ENCODE results near the gene VSTM2B.

DNA sequence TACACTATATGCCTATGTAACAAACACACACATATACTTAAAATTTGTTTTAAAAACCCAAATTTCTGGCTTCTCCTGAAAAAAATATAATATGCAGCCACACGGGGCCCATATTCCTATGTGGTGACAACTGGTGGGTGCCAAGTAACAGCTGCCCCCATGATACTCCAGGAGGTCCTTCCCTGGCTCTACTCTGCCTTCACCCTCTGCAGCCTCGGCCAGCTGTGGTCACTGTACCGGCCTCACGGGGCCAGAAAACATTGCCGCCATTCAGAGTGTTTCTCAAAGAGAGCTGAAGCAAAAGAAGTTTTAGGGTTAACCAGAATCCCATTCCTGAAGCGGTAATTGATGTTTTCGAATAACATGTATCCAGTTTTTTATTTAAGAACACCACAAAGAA is 47.7 kb downstream of the VSTM2B start:
- TF ChIP-seq, protein P1, sequence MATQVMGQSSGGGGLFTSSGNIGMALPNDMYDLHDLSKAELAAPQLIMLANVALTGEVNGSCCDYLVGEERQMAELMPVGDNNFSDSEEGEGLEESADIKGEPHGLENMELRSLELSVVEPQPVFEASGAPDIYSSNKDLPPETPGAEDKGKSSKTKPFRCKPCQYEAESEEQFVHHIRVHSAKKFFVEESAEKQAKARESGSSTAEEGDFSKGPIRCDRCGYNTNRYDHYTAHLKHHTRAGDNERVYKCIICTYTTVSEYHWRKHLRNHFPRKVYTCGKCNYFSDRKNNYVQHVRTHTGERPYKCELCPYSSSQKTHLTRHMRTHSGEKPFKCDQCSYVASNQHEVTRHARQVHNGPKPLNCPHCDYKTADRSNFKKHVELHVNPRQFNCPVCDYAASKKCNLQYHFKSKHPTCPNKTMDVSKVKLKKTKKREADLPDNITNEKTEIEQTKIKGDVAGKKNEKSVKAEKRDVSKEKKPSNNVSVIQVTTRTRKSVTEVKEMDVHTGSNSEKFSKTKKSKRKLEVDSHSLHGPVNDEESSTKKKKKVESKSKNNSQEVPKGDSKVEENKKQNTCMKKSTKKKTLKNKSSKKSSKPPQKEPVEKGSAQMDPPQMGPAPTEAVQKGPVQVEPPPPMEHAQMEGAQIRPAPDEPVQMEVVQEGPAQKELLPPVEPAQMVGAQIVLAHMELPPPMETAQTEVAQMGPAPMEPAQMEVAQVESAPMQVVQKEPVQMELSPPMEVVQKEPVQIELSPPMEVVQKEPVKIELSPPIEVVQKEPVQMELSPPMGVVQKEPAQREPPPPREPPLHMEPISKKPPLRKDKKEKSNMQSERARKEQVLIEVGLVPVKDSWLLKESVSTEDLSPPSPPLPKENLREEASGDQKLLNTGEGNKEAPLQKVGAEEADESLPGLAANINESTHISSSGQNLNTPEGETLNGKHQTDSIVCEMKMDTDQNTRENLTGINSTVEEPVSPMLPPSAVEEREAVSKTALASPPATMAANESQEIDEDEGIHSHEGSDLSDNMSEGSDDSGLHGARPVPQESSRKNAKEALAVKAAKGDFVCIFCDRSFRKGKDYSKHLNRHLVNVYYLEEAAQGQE (IDR thresholded peaks at IDR 0.05; ENCODE audit: low read depth, low read length): no peak
- TF ChIP-seq SMC3 (IDR thresholded peaks at IDR 0.05; ENCODE audit: low read depth, low read length) (no peak), RFX5 (IDR thresholded peaks at IDR 0.05; ENCODE audit: low read length) (no peak), YY1 (IDR thresholded peaks at IDR 0.05; ENCODE audit: low read depth) (no peak), EP300 (IDR thresholded peaks at IDR 0.05; ENCODE audit: borderline replicate concordance in 1 of 2, low read depth in 1 of 2, low read length in 1 of 2) (no peak), TAF1 (IDR thresholded peaks at IDR 0.05; ENCODE audit: borderline replicate concordance, low read depth, low read length) (no peak), JUND (IDR thresholded peaks at IDR 0.05) (no peak), POLR2AphosphoS5 (IDR thresholded peaks at IDR 0.05; ENCODE audit: low read depth, low read length) (no peak), EZH2phosphoT487 (IDR thresholded peaks at IDR 0.05; ENCODE audit: borderline replicate concordance, low read depth) (no peak), RAD21 (IDR thresholded peaks at IDR 0.05; ENCODE audit: low read length) (no peak)
- TF ChIP-seq, protein P2, sequence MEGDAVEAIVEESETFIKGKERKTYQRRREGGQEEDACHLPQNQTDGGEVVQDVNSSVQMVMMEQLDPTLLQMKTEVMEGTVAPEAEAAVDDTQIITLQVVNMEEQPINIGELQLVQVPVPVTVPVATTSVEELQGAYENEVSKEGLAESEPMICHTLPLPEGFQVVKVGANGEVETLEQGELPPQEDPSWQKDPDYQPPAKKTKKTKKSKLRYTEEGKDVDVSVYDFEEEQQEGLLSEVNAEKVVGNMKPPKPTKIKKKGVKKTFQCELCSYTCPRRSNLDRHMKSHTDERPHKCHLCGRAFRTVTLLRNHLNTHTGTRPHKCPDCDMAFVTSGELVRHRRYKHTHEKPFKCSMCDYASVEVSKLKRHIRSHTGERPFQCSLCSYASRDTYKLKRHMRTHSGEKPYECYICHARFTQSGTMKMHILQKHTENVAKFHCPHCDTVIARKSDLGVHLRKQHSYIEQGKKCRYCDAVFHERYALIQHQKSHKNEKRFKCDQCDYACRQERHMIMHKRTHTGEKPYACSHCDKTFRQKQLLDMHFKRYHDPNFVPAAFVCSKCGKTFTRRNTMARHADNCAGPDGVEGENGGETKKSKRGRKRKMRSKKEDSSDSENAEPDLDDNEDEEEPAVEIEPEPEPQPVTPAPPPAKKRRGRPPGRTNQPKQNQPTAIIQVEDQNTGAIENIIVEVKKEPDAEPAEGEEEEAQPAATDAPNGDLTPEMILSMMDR (IDR thresholded peaks at IDR 0.05): no peak
- TF ChIP-seq, protein P3, sequence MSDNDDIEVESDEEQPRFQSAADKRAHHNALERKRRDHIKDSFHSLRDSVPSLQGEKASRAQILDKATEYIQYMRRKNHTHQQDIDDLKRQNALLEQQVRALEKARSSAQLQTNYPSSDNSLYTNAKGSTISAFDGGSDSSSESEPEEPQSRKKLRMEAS (IDR thresholded peaks at IDR 0.05; ENCODE audit: low read depth): no peak
- TF ChIP-seq, protein P4, sequence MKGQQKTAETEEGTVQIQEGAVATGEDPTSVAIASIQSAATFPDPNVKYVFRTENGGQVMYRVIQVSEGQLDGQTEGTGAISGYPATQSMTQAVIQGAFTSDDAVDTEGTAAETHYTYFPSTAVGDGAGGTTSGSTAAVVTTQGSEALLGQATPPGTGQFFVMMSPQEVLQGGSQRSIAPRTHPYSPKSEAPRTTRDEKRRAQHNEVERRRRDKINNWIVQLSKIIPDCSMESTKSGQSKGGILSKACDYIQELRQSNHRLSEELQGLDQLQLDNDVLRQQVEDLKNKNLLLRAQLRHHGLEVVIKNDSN (IDR thresholded peaks at IDR 0.05; ENCODE audit: borderline replicate concordance, low read depth): no peak
- TF ChIP-seq, protein P5, sequence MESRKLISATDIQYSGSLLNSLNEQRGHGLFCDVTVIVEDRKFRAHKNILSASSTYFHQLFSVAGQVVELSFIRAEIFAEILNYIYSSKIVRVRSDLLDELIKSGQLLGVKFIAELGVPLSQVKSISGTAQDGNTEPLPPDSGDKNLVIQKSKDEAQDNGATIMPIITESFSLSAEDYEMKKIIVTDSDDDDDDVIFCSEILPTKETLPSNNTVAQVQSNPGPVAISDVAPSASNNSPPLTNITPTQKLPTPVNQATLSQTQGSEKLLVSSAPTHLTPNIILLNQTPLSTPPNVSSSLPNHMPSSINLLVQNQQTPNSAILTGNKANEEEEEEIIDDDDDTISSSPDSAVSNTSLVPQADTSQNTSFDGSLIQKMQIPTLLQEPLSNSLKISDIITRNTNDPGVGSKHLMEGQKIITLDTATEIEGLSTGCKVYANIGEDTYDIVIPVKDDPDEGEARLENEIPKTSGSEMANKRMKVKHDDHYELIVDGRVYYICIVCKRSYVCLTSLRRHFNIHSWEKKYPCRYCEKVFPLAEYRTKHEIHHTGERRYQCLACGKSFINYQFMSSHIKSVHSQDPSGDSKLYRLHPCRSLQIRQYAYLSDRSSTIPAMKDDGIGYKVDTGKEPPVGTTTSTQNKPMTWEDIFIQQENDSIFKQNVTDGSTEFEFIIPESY (IDR thresholded peaks at IDR 0.05; ENCODE audit: borderline replicate concordance, low read depth): no peak
